ENCODE measurements around the gene ITGBL1.

ITGBL1 gene

DNA sequence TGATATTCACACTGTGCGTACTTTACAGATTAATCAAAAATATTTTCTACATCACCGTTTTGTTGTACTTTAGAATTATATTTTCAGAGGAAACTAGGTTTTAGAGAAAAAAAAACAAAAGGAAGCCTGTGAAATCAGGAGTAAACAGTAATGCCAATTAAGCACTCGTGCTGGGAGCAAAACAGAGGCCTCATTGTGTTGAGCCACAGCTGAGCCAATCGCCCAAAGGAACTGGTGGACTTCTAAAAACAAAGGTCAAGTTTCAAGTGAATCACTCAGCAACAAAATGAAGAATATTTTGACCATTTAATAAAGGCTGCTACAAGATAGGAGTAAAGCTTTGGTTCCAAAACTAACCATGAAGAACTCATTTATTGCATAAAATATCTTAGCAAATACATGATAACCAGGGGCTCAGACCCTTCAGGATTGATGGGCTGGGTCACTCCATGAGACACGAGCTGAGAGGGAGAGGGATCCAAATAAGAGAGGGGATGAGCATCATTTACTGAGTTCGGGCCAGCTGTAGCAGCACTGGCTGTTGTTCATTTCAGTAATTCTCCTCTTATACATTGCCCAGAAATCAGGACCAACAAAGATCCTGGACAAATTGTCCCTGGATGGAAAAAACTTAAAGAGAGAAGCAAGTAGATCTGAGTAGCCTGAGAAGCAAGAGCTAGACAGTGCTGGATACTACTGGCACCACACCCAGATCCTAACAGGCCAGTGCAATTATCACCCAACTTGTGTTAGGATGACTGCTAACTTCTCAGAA lies 27.9 kb upstream of the ITGBL1 start:
- no peaks in the 10 kb centered on the region for H3K79me2 ChIP-seq (ENCODE audit: control insufficient read depth, insufficient read depth, low read length)
- no peak overlapping the region for H2BK15ac ChIP-seq (replicated peaks; ENCODE audit: low read depth)
- no peak overlapping the region for H3K18ac ChIP-seq (ENCODE audit: low read length)
- no peak overlapping the region for H4K5ac ChIP-seq (ENCODE audit: low read length)
- H2BK120ac ChIP-seq (ENCODE audit: low read depth, low read length), result no peak overlapping the region
- H3K23ac ChIP-seq (ENCODE audit: low read length), result no peak overlapping the region
- no peak overlapping the region for H3K56ac ChIP-seq (ENCODE audit: low read length)
- no peak overlapping the region for H2AK5ac ChIP-seq (ENCODE audit: low read length)
- H3K4me3 ChIP-seq (ENCODE audit: low read length), result no peak overlapping the region
- no peak overlapping the region for H2BK5ac ChIP-seq (ENCODE audit: low read length)
- H3K27ac ChIP-seq (ENCODE audit: low read depth, low read length), result no peak overlapping the region
- no peaks in the 10 kb centered on the region for H3K79me1 ChIP-seq (ENCODE audit: low read length)
- H4K8ac ChIP-seq (ENCODE audit: low read depth, low read length), result no peak overlapping the region
- DNase-seq, result no peak
- no peaks in the 10 kb centered on the region for H3K36me3 ChIP-seq (ENCODE audit: control insufficient read depth, insufficient read depth, low read length)
- H3K4me1 ChIP-seq (ENCODE audit: control insufficient read depth, low read depth, low read length), result no peaks in the 10 kb centered on the region
- H3K4ac ChIP-seq (ENCODE audit: low read depth, low read length), result no peak overlapping the region
- no peak overlapping the region for H3K9ac ChIP-seq (ENCODE audit: low read length)
- no peak overlapping the region for H3K4me2 ChIP-seq (ENCODE audit: low read length)
- no CpG with 5 or more reads among the region's 6 CpGs for WGBS (ENCODE audit: extremely low coverage, insufficient coverage, low lambda C conversion rate)
- H3K27me3 ChIP-seq (ENCODE audit: insufficient read depth, low read length, poor library complexity), result no peaks in the 10 kb centered on the region

DNA sequence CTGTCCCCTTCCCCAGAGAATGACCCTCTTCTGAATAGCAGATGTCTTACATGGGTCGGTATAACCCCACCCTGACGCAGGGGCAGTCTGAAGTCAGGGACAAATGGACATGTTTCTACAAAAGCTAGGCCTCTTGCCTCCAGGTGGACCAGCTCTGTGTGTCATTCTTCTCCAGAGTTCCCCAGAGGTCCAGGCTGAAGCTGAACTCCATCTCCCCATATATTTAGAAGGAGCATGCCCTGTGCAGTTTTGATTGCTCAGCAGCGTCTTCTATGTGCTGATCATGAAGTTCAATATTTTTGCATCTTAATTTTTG lies 27.4 kb upstream of the ITGBL1 start:
- Histone ChIP-seq H3K56ac (ENCODE audit: low read length) (no peak overlapping the region), H3K4me3 (ENCODE audit: low read length) (no peak overlapping the region), H4K5ac (ENCODE audit: low read length) (no peak overlapping the region), H2BK120ac (ENCODE audit: low read depth, low read length) (no peak overlapping the region), H4K8ac (ENCODE audit: low read depth, low read length) (no peak overlapping the region), H3K27ac (ENCODE audit: low read depth, low read length) (no peak overlapping the region), H3K27me3 (ENCODE audit: insufficient read depth, low read length, poor library complexity) (no peaks in the 10 kb centered on the region), H3K79me2 (ENCODE audit: control insufficient read depth, insufficient read depth, low read length) (no peaks in the 10 kb centered on the region), H3K4me1 (ENCODE audit: control insufficient read depth, low read depth, low read length) (no peaks in the 10 kb centered on the region), H3K79me1 (ENCODE audit: low read length) (no peaks in the 10 kb centered on the region), H2AK5ac (ENCODE audit: low read length) (no peak overlapping the region), H2BK15ac (replicated peaks; ENCODE audit: low read depth) (no peak overlapping the region), H3K18ac (ENCODE audit: low read length) (no peak overlapping the region), H3K4ac (ENCODE audit: low read depth, low read length) (no peak overlapping the region), H2BK5ac (ENCODE audit: low read length) (no peak overlapping the region), H3K9ac (ENCODE audit: low read length) (no peak overlapping the region), H3K23ac (ENCODE audit: low read length) (no peak overlapping the region), H3K36me3 (ENCODE audit: control insufficient read depth, insufficient read depth, low read length) (no peaks in the 10 kb centered on the region), H3K4me2 (ENCODE audit: low read length) (no peak overlapping the region)
- DNase-seq, result no peak
- WGBS (ENCODE audit: extremely low coverage, insufficient coverage, low lambda C conversion rate), result no CpG with 5 or more reads among the region's 3 CpGs

DNA sequence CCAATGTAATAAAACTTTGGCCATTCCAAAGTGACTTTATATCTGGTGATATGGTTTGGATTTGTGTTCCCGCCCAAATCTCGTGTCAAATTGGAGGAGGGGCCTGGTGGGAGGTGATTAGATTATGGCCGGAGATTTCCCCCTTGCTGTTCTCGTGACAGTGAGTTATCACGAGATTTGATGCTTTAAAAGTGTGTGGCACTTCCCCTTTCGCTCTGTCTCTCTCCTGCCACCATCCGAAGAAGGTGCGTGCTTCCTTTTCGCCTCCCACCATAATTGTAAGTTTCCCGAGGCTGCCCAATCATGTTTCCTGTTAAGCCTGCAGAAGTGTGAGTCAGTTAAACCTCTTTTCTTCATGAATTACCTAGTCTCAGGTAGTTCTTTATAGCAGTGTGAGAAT lies 26.9 kb upstream of the ITGBL1 start:
- WGBS (ENCODE audit: extremely low coverage, insufficient coverage, low lambda C conversion rate), result no CpG with 5 or more reads among the region's 10 CpGs
- no peak overlapping the region for H3K18ac ChIP-seq (ENCODE audit: low read length)

DNA sequence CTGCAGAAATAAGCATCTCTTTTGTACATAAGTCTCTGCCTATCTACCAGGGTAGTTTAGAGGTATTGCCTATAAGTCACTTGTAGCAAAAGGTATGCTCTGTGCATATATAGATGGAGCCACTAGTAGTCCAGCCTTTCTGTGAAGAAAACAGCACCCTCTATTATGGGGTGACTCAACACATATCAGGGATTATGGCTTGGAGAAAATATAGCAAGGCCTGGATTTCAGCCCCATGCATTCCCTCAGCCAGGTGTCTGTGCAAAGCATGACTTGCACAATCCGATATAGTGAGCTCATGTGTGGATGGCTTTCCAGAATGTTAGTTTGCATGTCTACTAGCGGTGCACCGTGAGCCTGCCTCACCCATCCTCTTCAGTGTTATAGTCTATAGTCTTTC lies 22.7 kb upstream of the ITGBL1 start:
- Histone ChIP-seq H3K27ac (ENCODE audit: low read depth, low read length) (no peak overlapping the region), H3K4me3 (ENCODE audit: low read length) (no peak overlapping the region), H3K4me1 (ENCODE audit: control insufficient read depth, low read depth, low read length) (no peaks in the 10 kb centered on the region), H2BK5ac (ENCODE audit: low read length) (no peak overlapping the region), H3K4ac (ENCODE audit: low read depth, low read length) (no peak overlapping the region), H3K23ac (ENCODE audit: low read length) (no peak overlapping the region), H2BK15ac (replicated peaks; ENCODE audit: low read depth) (no peak overlapping the region), H4K8ac (ENCODE audit: low read depth, low read length) (no peak overlapping the region), H3K9ac (ENCODE audit: low read length) (no peak overlapping the region), H3K4me2 (ENCODE audit: low read length) (no peak overlapping the region), H3K79me2 (ENCODE audit: control insufficient read depth, insufficient read depth, low read length) (no peaks in the 10 kb centered on the region), H3K36me3 (ENCODE audit: control insufficient read depth, insufficient read depth, low read length) (no peaks in the 10 kb centered on the region), H3K27me3 (ENCODE audit: insufficient read depth, low read length, poor library complexity) (no peaks in the 10 kb centered on the region), H3K79me1 (ENCODE audit: low read length) (no peaks in the 10 kb centered on the region), H3K56ac (ENCODE audit: low read length) (no peak overlapping the region), H4K5ac (ENCODE audit: low read length) (no peak overlapping the region), H3K18ac (ENCODE audit: low read length) (no peak overlapping the region), H2BK120ac (ENCODE audit: low read depth, low read length) (no peak overlapping the region), H2AK5ac (ENCODE audit: low read length) (no peak overlapping the region)
- peak; percentile 11 for DNase-seq
- WGBS (ENCODE audit: extremely low coverage, insufficient coverage, low lambda C conversion rate), result no CpG with 5 or more reads among the region's 3 CpGs

More for the DNA sequence above, 26.9 kb upstream of the ITGBL1 start:
- Histone ChIP-seq H3K27ac (ENCODE audit: low read depth, low read length) (no peak overlapping the region), H3K9ac (ENCODE audit: low read length) (no peak overlapping the region), H4K5ac (ENCODE audit: low read length) (no peak overlapping the region), H3K56ac (ENCODE audit: low read length) (no peak overlapping the region), H4K8ac (ENCODE audit: low read depth, low read length) (no peak overlapping the region), H3K27me3 (ENCODE audit: insufficient read depth, low read length, poor library complexity) (no peaks in the 10 kb centered on the region), H3K79me1 (ENCODE audit: low read length) (no peaks in the 10 kb centered on the region), H3K4me2 (ENCODE audit: low read length) (no peak overlapping the region), H2BK5ac (ENCODE audit: low read length) (no peak overlapping the region), H2BK15ac (replicated peaks; ENCODE audit: low read depth) (no peak overlapping the region), H3K23ac (ENCODE audit: low read length) (no peak overlapping the region), H2AK5ac (ENCODE audit: low read length) (no peak overlapping the region), H3K4me1 (ENCODE audit: control insufficient read depth, low read depth, low read length) (no peaks in the 10 kb centered on the region), H3K4me3 (ENCODE audit: low read length) (no peak overlapping the region), H3K4ac (ENCODE audit: low read depth, low read length) (no peak overlapping the region), H3K36me3 (ENCODE audit: control insufficient read depth, insufficient read depth, low read length) (no peaks in the 10 kb centered on the region), H3K79me2 (ENCODE audit: control insufficient read depth, insufficient read depth, low read length) (no peaks in the 10 kb centered on the region), H2BK120ac (ENCODE audit: low read depth, low read length) (no peak overlapping the region)
- DNase-seq, result peak; percentile 4

DNA sequence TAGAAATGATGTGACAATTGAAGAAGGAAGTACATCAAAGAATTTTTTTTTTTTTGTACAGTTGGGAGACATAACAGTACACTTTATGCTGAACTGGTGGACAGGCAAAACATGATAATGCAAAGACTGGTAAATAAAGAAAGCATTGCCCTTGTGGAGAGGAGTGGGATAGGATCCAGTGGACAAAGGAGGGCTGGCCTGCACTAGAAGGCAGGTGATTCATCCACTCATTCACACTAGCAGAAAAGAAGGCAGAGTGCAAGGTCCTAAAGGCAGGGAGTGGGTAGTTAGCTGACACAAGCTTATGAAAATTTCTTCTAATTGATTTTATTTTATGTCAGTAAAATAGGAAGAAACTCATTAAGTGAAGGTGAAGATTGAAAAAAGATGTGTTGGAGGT lies 18.6 kb upstream of the ITGBL1 start:
- Histone ChIP-seq H3K56ac (ENCODE audit: low read length) (no peak overlapping the region), H3K9ac (ENCODE audit: low read length) (no peak overlapping the region), H2BK5ac (ENCODE audit: low read length) (no peak overlapping the region), H2BK15ac (replicated peaks; ENCODE audit: low read depth) (no peak overlapping the region), H3K27ac (ENCODE audit: low read depth, low read length) (no peak overlapping the region), H3K79me2 (ENCODE audit: control insufficient read depth, insufficient read depth, low read length) (no peaks in the 10 kb centered on the region), H2BK120ac (ENCODE audit: low read depth, low read length) (no peak overlapping the region), H4K8ac (ENCODE audit: low read depth, low read length) (no peak overlapping the region), H3K18ac (ENCODE audit: low read length) (no peak overlapping the region), H3K27me3 (ENCODE audit: insufficient read depth, low read length, poor library complexity) (no peaks in the 10 kb centered on the region), H2AK5ac (ENCODE audit: low read length) (no peak overlapping the region), H3K4me3 (ENCODE audit: low read length) (no peak overlapping the region), H3K4ac (ENCODE audit: low read depth, low read length) (no peak overlapping the region), H4K5ac (ENCODE audit: low read length) (no peak overlapping the region), H3K23ac (ENCODE audit: low read length) (no peak overlapping the region), H3K36me3 (ENCODE audit: control insufficient read depth, insufficient read depth, low read length) (no peaks in the 10 kb centered on the region), H3K79me1 (ENCODE audit: low read length) (no peaks in the 10 kb centered on the region), H3K4me2 (ENCODE audit: low read length) (no peak overlapping the region), H3K4me1 (ENCODE audit: control insufficient read depth, low read depth, low read length) (no peaks in the 10 kb centered on the region)
- DNase-seq, result no peak

DNA sequence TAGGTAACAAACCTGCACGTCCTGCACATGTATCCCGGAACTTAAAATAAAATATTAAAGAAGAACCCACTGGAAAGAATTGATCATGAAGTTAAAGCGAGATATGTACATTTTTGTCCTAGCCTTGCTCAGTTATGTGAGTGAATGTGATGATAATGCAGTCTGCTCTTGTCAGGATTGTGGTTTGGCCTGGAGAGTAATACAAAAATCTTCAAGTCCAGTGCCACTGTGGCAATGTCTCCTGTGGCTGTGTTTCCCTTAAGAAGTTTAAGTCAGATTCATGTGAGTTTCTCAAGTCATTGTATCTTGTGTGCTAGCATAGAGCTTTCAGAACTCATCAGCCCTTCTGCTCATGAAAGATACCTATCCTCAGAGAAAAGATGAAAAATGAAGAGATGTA lies 18.0 kb upstream of the ITGBL1 start:
- Histone ChIP-seq H3K27me3 (ENCODE audit: insufficient read depth, low read length, poor library complexity) (no peaks in the 10 kb centered on the region), H3K18ac (ENCODE audit: low read length) (no peak overlapping the region), H3K4me1 (ENCODE audit: control insufficient read depth, low read depth, low read length) (no peaks in the 10 kb centered on the region), H4K5ac (ENCODE audit: low read length) (no peak overlapping the region), H3K9ac (ENCODE audit: low read length) (no peak overlapping the region), H3K27ac (ENCODE audit: low read depth, low read length) (no peak overlapping the region), H3K79me2 (ENCODE audit: control insufficient read depth, insufficient read depth, low read length) (no peaks in the 10 kb centered on the region), H3K4me2 (ENCODE audit: low read length) (no peak overlapping the region), H3K4me3 (ENCODE audit: low read length) (no peak overlapping the region), H3K23ac (ENCODE audit: low read length) (no peak overlapping the region), H3K56ac (ENCODE audit: low read length) (no peak overlapping the region), H2BK120ac (ENCODE audit: low read depth, low read length) (no peak overlapping the region), H2BK15ac (replicated peaks; ENCODE audit: low read depth) (no peak overlapping the region), H2BK5ac (ENCODE audit: low read length) (no peak overlapping the region), H3K36me3 (ENCODE audit: control insufficient read depth, insufficient read depth, low read length) (no peaks in the 10 kb centered on the region), H4K8ac (ENCODE audit: low read depth, low read length) (no peak overlapping the region), H3K79me1 (ENCODE audit: low read length) (no peaks in the 10 kb centered on the region), H3K4ac (ENCODE audit: low read depth, low read length) (no peak overlapping the region), H2AK5ac (ENCODE audit: low read length) (no peak overlapping the region)
- no peak for DNase-seq
- no CpG with 5 or more reads among the region's 3 CpGs for WGBS (ENCODE audit: extremely low coverage, insufficient coverage, low lambda C conversion rate)
